ENCODE results near the gene MRPL14.

DNA sequence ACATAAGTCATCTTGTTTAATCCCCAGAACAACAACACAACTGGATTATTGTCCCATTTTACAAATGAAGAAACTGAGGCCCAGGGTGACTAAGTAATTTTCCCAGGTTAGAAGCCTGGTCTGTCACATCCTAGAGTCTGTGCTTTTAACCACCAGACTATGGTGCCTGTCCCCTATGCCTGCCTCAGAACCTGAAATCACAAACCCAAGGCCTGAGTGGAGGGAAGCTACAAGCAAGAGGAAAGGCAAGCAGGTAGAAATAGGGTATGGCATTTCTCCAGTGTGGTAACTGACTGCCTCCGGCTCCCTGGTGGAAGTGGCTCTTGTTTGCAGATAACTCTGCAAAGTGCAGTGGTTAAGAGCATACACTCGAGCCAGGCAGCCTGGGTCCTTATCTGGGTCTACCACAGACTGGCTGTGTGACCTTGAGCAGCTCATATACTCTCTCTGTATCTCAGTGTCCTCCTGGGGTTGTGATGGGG lies 2.6 kb upstream of the MRPL14 start:
- TF ChIP-seq HNF4G (IDR thresholded peaks at IDR 0.05) (no peak), CTCF (IDR thresholded peaks at IDR 0.05; ENCODE audit: low read depth, low read length, missing input control) (no peak), TAF1 (conservative IDR thresholded peaks at IDR 0.05) (no peak), RAD21 (IDR thresholded peaks at IDR 0.05) (no peak), JUND (IDR thresholded peaks at IDR 0.05) (no peak), HNF4A (conservative IDR thresholded peaks at IDR 0.05) (no peak)
- TF ChIP-seq, protein P1, sequence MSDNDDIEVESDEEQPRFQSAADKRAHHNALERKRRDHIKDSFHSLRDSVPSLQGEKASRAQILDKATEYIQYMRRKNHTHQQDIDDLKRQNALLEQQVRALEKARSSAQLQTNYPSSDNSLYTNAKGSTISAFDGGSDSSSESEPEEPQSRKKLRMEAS (IDR thresholded peaks at IDR 0.05), result no peak

All from liver (tissue), 3 donors.